Urothelium cell line (cell line): ENCODE data around the gene DOCK6.

Source experiments
- DNase-seq: peaks from one replicate; pipeline ENCODE4 v3.0.0; 2011; ENCODE audit warnings: low spot score, mixed read lengths
- FAIRE-seq: peaks from 2 replicates; lab custom pipeline; 2011; peaks lifted over from hg19 to GRCh38; lab: Jason Lieb, UNC

Gene DOCK6

GRCh38 chr19:11274533-11275086 is 12.3 kb upstream of the DOCK6 start:
- no peak for DNase-seq
- no peak for FAIRE-seq

- DNase-seq (no peak), FAIRE-seq (no peak)
Measured at GRCh38 chr19:11273989-11274388, 11.7 kb upstream of the DOCK6 start.

GRCh38 chr19:11273296-11273695 is 11.0 kb upstream of the DOCK6 start:
- FAIRE-seq: no peak

GRCh38 chr19:11269408-11269807 is 7.1 kb upstream of the DOCK6 start:
- no peak for DNase-seq

More at GRCh38 chr19:11273296-11273695, 11.0 kb upstream of the DOCK6 start:
- no peak for DNase-seq

GRCh38 chr19:11268783-11269267 is 6.5 kb upstream of the DOCK6 start:
- no peak for FAIRE-seq
- no peak for DNase-seq

More at GRCh38 chr19:11269408-11269807, 7.1 kb upstream of the DOCK6 start:
- FAIRE-seq: no peak

- no peak for FAIRE-seq
- DNase-seq: no peak
Measured at GRCh38 chr19:11267316-11268085, 5.2 kb upstream of the DOCK6 start.

GRCh38 chr19:11265785-11266236 is 3.5 kb upstream of the DOCK6 start:
- DNase-seq (peak; percentile 42), FAIRE-seq (no peak)

GRCh38 chr19:11265177-11265784 is 3.0 kb upstream of the DOCK6 start:
- DNase-seq (no peak), FAIRE-seq (no peak)

GRCh38 chr19:11264452-11265176 is 2.3 kb upstream of the DOCK6 start:
- no peak for DNase-seq
- no peak for FAIRE-seq

- DNase-seq: no peak
- no peak for FAIRE-seq
Measured at GRCh38 chr19:11263726-11264125, 1.4 kb upstream of the DOCK6 start.

- no peak for FAIRE-seq
- no peak for DNase-seq
Measured at GRCh38 chr19:11261431-11261970, 823 bp downstream of the DOCK6 start.

- no peak for FAIRE-seq
- no peak for DNase-seq
Measured at GRCh38 chr19:11260996-11261395, 1.3 kb downstream of the DOCK6 start.

- DNase-seq: no peak
- FAIRE-seq: no peak
Measured at GRCh38 chr19:11257846-11258380, 4.4 kb downstream of the DOCK6 start.

- DNase-seq: no peak
- FAIRE-seq: no peak
Measured at GRCh38 chr19:11256189-11256588, 6.1 kb downstream of the DOCK6 start.

GRCh38 chr19:11254666-11255065 is 7.7 kb downstream of the DOCK6 start:
- DNase-seq (no peak), FAIRE-seq (no peak)

GRCh38 chr19:11252665-11253355 is 9.5 kb downstream of the DOCK6 start:
- FAIRE-seq: no peak
- no peak for DNase-seq

- DNase-seq (no peak), FAIRE-seq (no peak)
Measured at GRCh38 chr19:11251650-11252314, 10.5 kb downstream of the DOCK6 start.

- DNase-seq: no peak
- no peak for FAIRE-seq
Measured at GRCh38 chr19:11251217-11251616, 11.1 kb downstream of the DOCK6 start.

GRCh38 chr19:11248852-11249251 is 13.5 kb downstream of the DOCK6 start:
- DNase-seq (no peak), FAIRE-seq (no peak)

GRCh38 chr19:11247934-11248333 is 14.4 kb downstream of the DOCK6 start:
- DNase-seq (no peak), FAIRE-seq (no peak)
